DMS153 treated with DMSO at 0.1 percent for 48 hours (cell line): ENCODE data around the gene CTRB1.

Source experiments
- DNase-seq: peaks from one replicate; lab custom pipeline; 2025; ENCODE audit not compliant: unreplicated experiment; lab: John Stamatoyannopoulos, UW

Gene CTRB1

DNA sequence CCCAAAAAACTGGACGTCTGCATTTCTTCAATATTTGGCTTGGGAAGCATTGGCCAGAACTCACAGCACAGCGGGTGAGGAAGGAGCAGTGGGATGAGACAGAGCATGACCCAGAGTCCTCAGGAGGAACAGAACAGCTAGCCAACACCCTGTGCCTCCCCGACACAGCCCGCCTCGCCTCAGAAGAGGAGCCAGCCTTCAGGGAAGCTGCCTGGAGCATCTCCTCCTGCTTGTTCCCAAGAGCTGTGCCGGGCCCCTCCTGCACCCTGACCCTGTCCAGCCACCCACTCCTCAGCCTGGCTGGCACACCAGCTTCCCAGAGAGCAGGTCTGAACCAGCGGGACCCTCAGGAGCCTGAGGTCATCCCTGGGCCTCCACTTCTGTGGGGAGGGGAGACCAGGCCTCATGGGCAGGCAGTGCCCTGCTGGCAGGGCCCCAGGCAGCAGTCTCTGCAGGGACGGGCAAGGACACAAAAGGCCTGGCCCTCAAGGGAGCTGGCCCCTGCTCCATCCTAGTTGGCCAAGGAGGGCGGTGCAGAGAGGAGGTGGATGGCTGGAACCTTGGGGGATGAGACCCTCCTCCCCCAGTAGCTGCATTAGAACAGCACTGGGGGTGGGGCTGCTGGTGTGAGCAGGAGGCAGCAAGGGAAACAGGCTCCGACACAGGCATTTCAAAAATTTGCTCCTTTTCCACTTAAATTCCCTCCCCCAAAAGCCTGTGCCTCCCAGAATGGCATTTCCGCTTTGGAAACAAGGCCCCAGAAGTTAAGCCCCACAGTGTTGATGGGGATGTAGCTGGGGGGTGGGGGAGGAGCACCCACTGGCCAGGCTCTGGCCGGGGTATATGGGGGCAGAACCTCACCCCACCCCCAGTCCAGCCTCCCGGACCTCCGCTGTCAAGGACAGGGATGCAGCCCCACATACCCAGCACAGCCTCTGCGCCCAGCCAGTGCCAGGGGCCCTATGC, 34.4 kb downstream of the CTRB1 start:
- DNase-seq = no peak

- DNase-seq = no peak
Measured at GRCh38 chr16:75254359-75254837, 35.6 kb downstream of the CTRB1 start.

DNA sequence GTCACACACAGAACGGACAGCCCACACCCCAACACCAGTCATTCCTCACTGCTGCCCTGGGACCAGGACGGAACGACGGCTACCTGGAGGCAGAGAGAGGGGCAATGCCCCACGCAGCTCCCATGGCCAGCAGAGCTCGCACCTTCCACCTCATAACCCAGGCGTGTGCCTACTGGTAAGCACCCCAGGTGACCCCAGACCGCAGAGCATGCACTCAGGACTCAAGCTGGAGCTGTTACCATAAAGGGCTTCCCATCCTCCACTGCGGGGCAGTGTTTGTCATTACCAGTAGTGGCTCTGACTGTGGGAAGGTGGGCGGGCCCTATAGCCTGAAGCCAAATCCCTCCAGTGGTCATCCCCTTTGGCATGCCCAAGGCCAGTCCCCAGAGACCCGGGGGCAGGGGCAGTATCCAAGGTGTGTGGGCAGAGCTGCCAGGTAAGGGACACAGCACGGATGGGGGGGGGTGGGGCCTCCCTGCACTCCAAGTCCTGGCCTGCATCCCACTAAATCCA, 37.3 kb downstream of the CTRB1 start:
- no peak for DNase-seq

GRCh38 chr16:75256696-75257343, 38.0 kb downstream of the CTRB1 start:
- DNase-seq = no peak

DNA sequence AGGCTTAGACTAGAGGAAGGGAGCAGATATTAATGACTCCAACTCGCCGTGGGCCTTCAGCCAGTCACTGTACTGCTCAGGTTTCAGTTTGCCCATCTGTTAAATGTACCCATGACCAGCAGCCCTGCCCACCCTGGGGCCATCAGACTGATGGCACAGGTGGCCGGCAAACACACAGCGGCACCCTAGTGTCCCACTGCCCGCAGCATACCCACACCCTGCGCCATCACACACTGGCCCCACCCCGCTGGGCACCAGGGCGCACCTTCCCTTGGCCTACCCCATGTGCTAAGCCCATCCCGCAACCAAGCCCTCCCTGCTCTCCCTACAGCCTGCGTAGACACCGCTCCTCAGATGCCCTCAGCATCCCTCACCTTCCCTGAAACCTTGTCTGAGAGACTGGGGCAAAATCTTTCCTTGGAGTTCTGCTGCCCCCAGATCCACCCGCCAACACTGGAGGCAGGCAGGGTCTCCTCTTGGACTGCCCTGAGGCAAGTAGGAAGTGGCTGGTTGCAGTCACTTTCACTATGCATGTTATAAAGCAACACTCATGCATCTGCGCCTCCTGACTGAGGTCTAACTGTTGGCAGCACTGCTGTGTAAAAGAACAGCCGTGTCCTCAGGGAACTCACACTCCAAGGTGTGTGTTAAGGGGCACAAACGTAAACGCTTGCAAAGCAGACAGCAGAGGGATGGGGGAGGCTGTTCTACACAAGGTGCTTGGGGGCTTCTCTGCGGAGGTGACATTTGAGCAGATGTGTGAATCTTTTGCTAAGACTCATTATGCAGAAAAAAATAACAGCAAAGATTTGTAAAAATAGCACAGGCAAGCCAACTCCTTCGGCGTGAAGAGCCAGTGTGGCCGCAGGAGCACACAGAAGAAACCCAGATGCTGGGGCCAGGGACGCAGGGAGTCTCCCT, 39.4 kb downstream of the CTRB1 start:
- DNase-seq = no peak

DNA sequence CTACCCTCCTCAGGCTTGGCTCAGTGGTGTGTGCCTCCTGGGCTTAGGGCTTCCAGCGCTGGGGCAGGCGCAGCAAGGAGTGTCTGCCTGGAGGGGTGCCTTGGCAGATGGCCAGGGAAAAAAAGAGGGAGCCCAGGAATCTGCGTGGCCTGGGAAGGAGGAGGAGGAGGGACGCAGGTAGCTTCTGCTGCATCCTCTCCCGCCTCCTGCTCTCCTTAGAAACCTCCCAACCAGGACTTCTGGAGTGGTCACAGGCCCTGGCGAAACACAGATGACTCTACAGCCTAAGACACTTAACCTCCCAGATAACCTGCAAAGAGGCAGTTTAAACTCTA, 40.0 kb downstream of the CTRB1 start:
- DNase-seq = no peak

DNA sequence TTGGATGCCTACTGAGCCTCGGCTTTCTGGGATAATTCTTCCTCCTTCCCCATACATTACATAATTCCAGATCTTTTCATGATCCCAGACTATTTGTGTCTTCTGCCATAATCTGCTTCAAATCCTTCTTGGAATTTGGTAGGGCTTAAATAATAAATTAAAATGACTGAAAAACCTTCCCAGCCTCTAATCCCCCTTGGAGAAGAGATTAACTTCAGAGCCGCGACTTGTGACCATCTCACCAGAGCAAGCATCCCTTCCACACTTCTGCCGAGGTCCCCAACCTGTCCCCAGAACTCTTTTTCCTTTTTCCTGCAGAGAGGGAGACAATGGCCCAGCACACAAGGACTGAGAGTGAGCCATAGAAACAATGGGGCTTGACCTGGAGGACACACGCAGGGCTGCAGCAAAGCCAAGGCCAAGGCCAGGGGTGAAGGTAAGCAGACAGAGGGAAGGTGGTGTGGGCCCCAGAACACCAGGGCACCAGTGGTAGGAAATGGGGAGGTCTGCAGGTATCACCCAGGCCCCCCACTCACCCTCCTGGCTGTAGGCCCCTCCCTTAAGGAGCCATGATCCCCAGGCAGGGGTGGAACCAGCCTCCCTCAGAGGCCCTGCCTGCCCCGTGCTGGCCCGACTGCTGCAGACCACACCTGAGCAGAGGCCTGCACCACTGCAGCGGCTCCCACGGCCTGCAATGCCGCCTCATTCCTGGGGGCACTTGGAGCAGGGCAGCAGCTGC, 42.2 kb downstream of the CTRB1 start:
- no peak for DNase-seq

- DNase-seq = no peak
Measured at GRCh38 chr16:75261590-75262078, 42.8 kb downstream of the CTRB1 start.

- no peak for DNase-seq
Measured at GRCh38 chr16:75262104-75262799, 43.5 kb downstream of the CTRB1 start.

GRCh38 chr16:75262800-75263127, 44.0 kb downstream of the CTRB1 start:
- DNase-seq = no peak

DNA sequence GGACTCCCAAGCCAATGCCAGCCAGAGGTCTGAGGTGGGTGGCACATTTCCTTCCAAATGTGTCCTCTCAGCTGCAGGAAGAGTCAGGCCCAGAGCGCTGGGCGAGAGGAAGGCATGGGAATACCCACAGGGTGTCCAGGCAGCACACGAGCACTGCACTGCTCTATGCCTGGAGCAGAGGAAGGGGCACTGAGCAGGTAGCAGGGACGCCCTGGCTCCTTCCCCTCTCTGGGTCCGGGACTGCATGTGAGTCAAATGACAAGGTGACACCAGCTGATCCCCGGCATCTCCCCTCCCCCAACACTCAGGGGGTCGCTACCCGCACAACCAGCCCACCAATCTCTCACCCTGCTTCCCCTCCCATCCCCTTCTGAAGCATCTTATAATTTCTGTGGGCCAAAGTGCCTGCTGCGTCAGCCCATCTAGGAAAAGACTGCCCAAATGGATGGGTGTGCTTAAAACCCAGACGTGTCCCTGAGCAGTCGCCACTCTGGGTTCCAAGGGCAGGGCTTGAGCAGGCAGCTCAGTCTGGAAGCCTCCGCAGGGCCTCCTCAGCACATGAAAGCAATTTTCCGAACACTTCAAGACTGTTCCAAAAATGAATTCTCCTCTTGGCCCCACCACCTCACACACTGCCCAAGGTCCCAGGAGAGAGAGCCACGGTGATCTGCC, 44.6 kb downstream of the CTRB1 start:
- no peak for DNase-seq

DNA sequence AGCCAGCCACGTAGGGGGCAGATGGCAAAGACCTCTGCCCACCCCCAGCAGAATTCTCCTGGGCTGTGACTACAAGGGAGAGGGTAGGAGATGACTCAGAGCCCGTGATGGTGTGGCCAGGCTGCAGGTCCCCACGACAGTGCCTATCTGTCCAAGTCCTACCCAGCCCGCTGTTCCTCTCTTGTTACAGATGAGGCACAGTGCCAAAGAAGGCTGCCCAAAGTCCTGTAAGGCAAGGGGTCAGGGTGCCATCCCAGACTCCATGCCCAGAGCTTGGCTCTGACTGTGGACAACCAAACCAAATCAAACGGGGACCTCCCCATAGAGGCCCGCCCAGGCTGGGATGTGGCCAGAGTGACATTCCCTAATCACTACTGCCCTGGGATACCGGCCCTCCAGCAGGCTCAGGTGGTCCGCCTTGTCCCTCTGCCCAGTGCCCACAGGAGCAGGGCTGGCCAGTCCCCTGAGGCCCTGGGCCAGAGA, 45.2 kb downstream of the CTRB1 start:
- no peak for DNase-seq

DNA sequence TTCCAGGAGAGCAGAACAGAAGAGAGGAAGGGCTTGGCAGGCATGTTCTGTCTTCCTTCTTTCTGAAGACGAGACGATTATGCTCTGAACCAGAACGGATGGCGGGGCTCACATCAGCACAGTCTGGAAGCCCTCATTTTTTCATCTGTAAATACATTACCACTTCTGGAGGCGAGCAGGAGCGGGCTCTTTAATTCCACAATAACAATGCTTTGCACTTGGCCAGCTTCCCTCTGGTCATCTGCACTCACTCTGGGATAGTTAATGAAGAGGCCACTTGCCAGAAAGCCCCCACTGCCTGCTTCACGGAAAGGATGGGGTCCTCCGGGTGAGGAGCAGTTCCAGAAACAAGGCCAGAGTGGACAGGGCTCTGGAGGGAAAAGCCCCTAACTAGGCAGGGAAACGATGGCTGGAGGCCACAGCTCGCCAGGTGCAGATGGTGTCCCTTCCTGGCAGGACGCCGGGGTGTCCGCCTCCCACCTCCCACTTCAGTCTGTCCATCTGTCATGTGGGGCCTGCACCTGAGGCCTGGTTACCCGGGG, 45.7 kb downstream of the CTRB1 start:
- DNase-seq = no peak

GRCh38 chr16:75264999-75265910, 46.5 kb downstream of the CTRB1 start:
- no peak for DNase-seq

- DNase-seq = peak; percentile 9
Measured at GRCh38 chr16:75265911-75266701, 47.3 kb downstream of the CTRB1 start.

DNA sequence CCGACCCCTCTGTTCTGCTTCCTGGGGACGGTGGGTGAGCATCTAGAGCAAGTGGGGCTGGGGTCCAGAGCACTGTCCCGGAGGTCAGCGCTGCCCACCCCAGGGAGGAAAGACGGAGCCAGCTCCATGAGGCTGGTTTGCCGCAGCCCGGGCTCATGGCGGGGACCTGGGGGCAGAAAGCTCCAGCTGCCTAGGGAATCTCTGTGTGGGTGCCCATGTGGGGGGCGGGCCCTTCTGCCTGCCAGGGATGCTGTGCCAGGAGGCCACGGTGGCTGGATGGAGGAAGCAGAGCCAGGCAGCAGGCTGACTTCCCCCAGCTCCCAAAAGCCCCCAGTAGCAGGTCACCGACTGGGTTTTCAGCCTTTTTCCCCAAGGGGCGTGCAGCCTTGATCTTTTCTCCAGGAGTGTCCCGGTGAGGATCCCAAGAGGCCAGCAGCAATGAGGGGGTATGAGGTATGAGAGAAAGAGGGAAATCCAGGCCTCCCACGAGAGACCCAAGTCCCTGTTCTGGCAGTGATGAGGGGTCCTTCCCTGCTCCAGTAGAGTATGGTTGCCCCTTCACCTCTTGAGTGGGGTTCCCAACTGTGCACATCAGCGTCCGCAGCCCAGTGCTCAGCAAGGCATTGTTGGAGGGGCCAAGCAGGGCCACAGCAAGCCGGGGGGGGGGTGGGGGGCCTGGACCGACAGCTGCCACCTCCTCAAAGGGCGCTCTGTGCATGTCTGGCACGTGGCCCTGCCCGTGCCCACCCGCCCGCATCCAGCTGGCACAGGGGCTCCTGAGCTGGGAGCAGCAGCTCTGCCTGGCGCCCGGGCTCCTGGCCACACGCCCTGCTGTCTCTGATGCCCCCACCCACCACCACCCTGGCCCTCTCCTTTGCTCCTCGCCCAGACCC, 48.2 kb downstream of the CTRB1 start:
- no peak for DNase-seq
